ENCODE data around the gene TNFSF12.

Gene TNFSF12

GRCh38 chr17:7569571-7569970 lies 20.7 kb downstream of the TNFSF12 start:
- no peak for DNase-seq (ENCODE audit: low read depth, low spot score)

- no peak for DNase-seq (ENCODE audit: low read depth, low spot score)
These were observed 21.5 kb downstream of the TNFSF12 start for GRCh38 chr17:7570351-7570750.

DNA sequence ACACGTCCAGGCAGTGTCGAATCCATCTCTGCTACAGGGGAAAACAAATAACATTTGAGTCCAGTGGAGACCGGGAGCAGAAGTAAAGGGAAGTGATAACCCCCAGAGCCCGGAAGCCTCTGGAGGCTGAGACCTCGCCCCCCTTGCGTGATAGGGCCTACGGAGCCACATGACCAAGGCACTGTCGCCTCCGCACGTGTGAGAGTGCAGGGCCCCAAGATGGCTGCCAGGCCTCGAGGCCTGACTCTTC lies 23.4 kb downstream of the TNFSF12 start:
- DNase-seq (ENCODE audit: low read depth, low spot score) = no peak

DNA sequence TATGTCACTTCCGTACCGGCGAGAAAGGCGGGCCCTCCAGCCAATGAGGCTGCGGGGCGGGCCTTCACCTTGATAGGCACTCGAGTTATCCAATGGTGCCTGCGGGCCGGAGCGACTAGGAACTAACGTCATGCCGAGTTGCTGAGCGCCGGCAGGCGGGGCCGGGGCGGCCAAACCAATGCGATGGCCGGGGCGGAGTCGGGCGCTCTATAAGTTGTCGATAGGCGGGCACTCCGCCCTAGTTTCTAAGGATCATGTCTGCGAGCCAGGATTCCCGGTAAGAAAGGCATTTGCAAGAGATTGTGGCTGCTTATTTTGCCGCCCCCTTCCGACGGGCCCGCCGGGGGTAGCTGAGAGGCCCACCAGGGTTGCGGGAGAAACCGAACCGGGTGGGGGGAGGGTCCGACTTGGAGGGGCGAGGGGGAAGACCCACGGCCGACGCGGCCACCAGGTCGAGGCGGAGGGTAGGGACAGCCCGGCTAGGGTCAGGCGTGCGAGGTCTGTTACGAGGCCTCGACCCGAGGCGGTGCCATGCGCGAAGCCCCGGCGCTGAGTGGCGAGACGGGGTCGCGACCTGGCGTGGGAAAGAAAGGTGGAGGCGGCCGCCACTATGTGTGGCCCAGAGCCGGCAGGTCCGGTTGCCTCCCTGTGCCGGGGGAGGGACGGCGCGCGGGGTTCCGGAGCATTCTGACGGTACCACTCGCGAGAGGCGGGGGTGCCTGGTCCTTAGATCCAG lies 23.9 kb downstream of the TNFSF12 start:
- DNase-seq (ENCODE audit: low read depth, low spot score) = peak; percentile 100

DNA sequence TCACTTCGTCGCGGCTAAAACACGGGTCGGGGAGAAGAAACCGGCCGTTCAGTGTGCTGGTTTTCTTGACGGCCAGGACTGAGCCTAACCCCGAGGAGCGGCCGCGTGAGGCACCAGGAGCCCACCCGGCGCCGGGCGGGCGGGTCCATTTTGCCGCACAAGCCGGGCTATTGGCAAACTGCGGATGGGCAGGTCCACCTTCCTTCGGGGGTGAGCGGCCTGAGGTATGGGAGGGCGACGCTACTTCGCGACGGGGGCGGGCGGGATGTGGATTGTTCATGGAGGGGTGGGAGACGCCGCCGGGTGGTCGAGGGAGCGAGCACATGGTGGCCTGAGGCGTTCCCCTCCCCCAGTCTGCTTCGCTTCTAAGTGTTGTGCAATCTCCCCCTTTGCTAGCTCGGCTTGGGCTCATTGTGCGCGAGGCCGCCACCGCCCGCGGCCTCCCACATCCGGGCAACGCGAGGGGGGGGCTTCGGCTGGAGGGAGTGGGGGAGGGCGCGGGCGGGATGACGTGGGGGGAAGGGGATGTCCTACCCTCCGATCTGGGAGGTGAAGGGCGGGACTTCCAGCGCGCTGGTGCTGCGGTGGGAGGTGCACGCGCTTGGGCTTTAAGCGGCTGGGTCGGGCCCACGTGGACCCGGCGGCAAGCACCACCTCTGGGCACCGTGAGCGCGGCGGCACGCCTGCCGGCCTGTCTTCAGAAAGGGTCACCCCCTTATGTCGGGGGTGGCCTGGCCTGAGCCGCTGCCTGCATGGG lies 24.6 kb downstream of the TNFSF12 start:
- peak; percentile 92 for DNase-seq (ENCODE audit: low read depth, low spot score)

GRCh38 chr17:7574176-7574953 lies 25.5 kb downstream of the TNFSF12 start:
- DNase-seq (ENCODE audit: low read depth, low spot score) = no peak

DNA sequence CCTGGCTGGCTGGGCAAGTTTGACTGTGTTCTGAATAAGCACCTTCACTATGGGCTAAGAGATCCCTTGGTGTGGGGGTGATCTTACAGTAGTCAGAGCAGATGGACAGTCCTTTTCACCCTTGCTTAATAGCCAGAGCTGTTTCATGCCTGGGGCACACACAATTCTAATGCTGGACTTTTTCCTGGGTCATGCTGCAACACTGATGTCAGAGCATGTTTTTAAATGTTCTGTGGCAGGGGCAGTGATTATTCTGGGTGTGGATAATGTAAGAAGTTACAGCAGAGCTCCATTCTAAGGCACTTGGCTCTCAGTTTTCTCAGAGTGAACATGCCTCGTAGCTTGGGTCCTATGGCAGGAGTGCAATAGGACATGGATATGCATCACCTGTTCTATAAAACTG lies 26.6 kb downstream of the TNFSF12 start:
- no peak for DNase-seq (ENCODE audit: low read depth, low spot score)

DNA sequence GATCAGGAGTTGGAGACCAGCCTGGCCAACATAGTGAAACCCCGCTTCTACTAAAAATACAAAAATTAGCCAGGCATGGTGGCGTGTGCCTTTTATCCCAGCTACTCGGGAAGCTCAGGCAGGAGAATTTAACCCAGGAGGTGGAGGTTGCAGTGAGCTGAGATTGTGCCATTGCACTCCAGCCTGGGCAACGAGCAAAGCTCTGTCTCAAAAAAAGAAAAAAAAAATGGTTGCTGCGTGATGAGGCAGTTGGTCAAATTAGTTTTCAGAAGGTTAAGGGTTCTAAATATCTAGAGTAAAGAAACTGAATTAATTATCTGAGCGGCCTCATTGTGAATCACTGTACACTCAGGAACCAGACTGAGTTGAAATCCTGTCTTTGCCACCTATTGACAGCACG lies 27.1 kb downstream of the TNFSF12 start:
- no peak for DNase-seq (ENCODE audit: low read depth, low spot score)

- DNase-seq (ENCODE audit: low read depth, low spot score) = peak; percentile 24
These were observed 27.6 kb downstream of the TNFSF12 start for GRCh38 chr17:7576432-7576937.

- DNase-seq (ENCODE audit: low read depth, low spot score) = no peak
These were observed 28.7 kb downstream of the TNFSF12 start for GRCh38 chr17:7577327-7578199.

GRCh38 chr17:7579001-7579833 lies 30.4 kb downstream of the TNFSF12 start, which contains the start of gene CD68:
Gene CD68 (plus strand): TSS chr17:7579638. CDS start chr17:7579678, 40 bp downstream.
- DNase-seq (ENCODE audit: low read depth, low spot score) = peak; percentile 90

- DNase-seq (ENCODE audit: low read depth, low spot score) = peak; percentile 18
These were observed 31.2 kb downstream of the TNFSF12 start for GRCh38 chr17:7579834-7580603.

DNA sequence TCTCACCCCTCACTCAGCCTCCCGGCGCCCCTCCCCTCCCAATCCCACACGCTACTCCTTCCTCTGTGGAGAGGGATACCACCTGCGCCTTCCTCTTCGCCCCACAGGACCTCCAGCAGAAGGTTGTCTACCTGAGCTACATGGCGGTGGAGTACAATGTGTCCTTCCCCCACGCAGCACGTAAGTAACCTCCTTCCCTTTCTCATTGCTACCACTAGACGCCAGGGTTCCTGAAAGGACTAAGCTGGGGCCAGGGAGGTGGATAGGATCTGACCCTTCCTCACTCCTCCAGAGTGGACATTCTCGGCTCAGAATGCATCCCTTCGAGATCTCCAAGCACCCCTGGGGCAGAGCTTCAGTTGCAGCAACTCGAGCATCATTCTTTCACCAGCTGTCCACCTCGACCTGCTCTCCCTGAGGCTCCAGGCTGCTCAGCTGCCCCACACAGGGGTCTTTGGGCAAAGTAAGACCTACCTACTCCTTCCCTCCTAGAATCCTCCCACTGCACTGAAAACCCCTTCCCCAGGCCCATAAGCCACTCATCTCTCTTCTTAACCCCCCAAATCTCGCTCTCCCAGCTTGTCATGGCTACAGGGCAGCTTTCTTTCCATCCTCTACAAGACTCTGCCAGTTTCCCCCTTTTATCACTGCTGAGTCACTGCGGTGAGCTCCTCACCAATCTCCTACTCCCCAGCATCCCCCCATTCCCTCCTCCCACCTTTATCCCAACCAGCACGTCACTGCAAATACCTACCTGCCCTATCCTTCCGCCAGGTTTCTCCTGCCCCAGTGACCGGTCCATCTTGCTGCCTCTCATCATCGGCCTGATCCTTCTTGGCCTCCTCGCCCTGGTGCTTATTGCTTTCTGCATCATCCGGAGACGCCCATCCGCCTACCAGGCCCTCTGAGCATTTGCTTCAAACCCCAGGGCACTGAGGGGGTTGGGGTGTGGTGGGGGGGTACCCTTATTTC lies 32.0 kb downstream of the TNFSF12 start:
- no peak for DNase-seq (ENCODE audit: low read depth, low spot score)

- DNase-seq (ENCODE audit: low read depth, low spot score) = peak; percentile 19
These were observed 33.8 kb downstream of the TNFSF12 start for GRCh38 chr17:7582396-7583252.

DNA sequence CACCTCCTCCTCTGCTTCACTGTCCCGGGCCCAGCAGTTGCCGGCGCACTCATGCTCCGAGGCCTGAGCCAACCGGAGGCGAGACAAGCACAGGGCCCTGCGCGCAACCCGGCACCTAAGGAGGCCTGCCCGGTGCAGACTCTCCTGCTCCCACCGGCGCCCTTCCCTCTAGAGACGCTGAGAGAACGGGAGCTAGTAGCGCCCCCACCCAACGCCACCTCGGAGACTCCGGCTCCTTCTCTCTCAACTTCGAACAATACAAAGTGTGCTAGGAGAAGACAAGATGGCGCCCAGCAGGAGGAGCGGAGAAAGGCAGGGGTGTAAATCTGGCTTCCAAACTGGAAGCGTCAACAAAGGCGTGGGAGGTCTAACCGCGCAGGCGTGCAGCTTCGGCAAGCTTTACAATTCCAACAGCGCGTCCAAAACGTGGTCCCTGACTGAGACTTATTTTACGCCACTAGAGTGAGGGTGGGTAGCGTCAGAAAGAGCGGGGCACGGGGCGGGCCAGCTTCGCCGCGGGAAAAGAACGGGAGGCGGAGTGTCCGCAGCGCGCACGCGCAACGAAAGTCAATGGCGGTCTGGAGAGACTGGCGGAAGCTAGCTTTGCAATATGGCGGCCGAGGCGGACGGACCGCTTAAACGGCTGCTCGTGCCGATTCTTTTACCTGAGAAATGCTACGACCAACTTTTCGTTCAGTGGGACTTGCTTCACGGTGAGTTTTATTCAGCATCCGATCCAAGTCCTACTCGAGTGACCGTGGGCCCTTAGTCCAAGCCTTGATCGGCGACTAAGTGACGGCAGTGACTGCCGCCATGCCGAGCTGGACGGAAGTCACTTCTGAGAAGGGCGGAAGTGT lies 34.6 kb downstream of the TNFSF12 start, which contains the start of gene MPDU1:
Gene MPDU1 (plus strand): TSS at position 600 of the 857 bp plus-strand sequence. CDS start 11 bp downstream, at position 611.
- DNase-seq (ENCODE audit: low read depth, low spot score) = peak; percentile 98

DNA sequence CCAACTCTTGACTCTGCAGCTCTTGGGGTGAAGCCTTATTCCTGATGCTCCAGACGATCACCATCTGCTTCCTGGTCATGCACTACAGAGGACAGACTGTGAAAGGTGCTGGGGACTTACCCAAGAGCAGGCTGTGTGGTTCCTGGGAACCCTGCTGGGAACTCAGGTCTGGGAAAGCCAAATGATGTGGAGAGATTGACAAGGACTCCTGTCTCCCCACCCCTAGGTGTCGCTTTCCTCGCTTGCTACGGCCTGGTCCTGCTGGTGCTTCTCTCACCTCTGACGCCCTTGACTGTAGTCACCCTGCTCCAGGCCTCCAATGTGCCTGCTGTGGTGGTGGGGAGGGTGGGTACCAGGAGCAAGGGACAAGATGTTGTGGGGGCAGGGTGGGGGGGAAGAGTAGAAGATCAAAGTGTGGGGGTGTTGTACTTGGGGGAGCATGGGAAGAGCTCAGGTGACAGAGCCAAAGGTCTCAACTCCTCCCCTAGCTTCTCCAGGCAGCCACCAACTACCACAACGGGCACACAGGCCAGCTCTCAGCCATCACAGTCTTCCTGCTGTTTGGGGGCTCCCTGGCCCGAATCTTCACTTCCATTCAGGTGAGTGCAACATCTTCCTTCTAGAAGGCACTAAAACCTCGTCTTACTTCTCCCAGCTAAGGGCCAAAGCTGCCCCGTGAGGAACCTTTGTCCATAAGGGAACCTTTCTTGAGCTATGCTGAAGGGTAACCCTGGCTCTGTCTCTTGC lies 38.0 kb downstream of the TNFSF12 start:
- DNase-seq (ENCODE audit: low read depth, low spot score) = peak; percentile 70

All from ELF-1 (cell line).